ENCODE data around the gene CDT1.
"Not testable (repeated sequence)": the region's sequence is repeated elsewhere in the genome, so short reads cannot be mapped to it uniquely, and the experiment has no call there.

CDT1 gene

GRCh38 chr16:88768071-88768783 is 35.4 kb upstream of the CDT1 start:
- DNase-seq (ENCODE audit: low spot score): no peak

DNA sequence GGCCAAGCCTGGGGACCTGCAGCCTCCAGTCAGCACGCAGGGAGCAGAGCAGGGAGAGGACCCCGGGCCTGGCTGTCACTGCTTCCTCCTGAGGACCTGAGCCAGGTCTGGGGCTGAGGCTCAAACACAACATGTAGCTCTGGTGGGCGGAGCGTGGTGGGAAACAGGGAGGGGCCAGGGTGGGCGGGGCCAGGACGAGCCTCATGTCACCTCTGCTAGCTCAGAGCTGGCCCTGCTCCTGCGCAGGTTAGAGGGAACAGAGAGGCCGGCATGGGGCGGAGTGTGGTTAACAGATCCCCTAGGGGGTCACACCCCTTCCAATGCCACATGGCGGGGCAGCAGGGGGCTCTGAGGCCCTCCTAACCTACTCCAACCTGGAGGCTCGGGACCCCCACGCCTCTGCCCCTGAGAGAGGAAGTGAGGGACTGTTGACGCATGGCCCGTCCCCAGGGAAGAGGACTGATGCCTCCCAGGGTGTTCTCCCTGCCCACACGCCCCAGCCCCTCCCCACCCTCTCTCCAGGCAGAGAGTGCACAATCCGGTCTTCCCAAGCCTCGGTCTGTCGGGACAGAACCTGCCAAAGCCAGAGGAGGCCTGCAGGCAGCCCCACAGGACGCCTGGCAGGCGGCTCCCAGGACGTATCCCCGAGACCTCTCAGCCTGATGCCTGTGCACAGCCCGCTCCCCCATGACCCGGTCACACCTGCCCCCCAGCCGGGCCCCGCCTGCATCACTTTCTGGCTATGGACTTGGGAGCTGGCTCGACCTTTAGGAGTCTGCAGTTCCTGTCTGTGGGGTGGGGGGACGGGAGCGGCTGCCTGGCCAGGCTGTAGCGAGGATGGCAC is 33.8 kb upstream of the CDT1 start:
- DNase-seq (ENCODE audit: low spot score): peak; percentile 82

GRCh38 chr16:88770461-88771293 is 32.9 kb upstream of the CDT1 start:
- peak; percentile 72 for DNase-seq (ENCODE audit: low spot score)

GRCh38 chr16:88771294-88771772 is 32.3 kb upstream of the CDT1 start:
- no peak for DNase-seq (ENCODE audit: low spot score)

DNA sequence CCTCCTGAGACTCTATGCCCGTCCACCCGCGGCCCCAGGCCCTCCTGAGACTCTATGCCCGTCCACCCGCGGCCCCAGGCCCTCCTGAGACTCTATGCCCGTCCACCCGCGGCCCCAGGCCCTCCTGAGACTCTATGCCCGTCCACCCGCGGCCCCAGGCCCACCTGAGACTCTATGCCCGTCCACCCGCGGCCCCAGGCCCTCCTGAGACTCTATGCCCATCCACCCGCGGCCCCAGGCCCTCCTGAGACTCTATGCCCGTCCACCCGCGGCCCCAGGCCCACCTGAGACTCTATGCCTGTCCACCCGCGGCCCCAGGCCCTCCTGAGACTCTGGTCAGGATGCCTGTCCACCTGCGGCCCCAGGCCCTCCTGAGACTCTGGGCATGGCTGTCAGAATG is 31.8 kb upstream of the CDT1 start:
- DNase-seq (ENCODE audit: low spot score): not testable (repeated sequence)

- DNase-seq (ENCODE audit: low spot score): peak; percentile 86
Observed at GRCh38 chr16:88772871-88773811, 30.4 kb upstream of the CDT1 start.

DNA sequence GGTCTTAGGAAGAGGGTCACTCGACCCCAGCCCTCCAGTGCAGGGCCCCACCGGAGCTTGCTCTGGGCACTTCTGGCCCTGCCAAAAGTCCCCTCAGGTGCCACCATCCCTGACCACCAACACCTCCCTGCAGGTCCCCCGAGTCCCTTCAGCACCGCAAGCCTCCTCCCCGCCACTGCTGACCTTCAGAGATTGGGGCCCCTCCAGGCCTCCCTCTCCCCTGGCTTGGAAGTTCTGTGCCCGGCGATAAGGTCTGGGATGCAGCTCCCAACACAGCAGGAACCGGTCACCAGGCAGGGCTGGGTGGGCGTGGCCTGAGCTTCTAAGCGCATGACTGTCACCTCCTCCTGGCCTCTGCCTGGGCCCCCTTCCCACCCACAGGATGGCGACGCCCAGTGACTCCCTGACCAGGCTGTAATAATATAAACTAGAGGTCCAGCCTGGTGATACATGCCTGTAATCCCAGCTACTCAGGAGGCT is 29.7 kb upstream of the CDT1 start:
- peak; percentile 44 for DNase-seq (ENCODE audit: low spot score)

DNA sequence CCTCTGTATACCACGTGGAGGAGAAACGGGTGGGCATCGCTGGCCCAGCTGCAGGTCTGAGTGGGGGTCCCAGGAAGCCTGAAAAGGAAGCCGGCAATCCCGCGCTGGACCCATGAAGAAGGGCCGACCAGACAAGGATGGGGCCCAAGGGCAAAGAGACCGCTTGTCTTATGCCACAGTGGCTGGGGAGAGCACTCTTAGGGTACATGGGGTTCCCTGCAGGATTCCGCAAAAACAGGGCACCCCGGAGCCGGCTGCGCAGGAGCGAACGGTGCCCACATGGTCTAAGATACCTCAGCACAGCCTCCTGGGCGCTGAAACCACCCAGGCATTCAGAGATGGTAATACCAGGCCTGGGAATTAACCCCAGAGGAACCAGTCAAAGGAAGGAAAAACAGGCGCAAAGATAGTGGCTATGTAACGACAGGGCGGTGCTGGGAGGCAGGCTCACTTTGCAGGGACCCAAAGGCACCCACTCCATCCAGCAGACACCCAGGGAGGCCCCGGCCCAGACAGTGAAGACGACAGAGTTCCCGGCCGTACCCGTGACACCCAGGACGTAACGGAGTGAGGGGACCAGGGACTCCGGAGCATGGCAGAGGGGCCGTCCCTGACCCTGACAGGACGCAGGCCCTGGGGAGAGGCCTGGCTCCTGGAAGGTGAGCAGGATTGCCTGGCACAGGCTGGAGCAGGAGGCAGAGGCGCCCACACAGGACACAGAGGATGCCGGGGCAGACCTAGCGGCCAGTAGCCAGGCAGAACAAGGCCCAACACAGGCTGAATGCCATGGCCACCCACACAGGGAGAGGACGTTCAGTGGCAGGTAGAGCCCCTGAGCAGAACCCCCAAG is 28.8 kb upstream of the CDT1 start:
- no peak for DNase-seq (ENCODE audit: low spot score)

DNA sequence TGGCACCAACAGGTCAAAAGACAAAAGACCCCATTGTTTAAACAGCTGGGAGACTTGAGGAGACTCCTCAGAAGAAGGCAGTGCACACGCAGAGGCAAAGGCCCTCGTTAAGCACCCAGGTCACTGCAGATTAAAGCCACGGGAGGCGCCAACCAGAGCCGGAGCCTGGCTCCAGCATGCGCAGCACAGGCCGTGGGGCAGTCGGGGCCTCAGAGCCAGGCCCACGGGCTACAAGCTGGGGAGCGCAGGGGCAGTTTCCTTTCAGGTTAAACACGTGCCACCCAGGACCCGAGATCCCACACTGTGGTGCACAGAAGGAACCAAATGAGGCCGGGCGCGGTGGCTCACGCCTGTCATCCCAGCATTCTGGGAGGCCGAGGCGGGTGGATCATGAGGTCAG is 27.8 kb upstream of the CDT1 start:
- no peak for DNase-seq (ENCODE audit: low spot score)

DNA sequence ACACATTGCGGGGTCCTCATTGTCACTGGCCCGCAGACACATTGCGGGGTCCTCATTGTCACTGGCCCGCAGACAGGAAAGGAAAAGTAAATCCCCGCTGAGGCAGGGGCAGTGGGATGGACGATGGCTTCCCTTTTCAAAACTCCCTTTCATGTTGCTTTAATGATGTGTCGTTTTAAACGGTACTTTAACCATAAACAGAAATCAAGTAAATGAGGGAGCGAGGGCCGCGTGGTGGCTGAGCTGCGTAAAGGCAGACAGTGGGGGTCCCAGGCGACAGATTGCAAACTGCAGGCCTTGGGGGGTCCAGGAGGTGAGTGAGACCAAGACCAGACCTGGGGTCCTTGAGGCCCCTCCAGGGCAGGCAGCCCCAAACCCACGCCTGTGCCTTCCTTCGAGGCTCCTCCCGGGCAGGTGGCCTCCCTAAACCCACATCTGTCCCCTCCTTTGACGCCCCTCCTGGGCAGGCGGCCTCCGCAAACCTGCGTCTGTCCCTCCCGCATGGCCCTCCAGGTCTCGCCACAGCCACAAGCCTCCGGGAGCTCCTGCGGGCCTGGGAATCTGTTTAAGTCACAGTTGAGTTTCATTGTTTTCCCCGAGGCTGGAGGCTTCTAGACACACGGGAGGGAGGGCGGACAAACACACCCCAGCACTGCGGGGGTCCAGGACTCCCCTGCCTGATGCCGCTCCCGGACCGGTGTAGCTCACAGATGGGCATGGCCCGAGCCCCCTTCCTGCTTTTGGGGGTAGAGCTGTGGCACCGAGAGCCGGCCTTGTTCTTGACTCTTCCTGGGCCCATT is 25.9 kb upstream of the CDT1 start:
- no peak for DNase-seq (ENCODE audit: low spot score)

- DNase-seq (ENCODE audit: low spot score): no peak
Observed at GRCh38 chr16:88778271-88778525, 25.4 kb upstream of the CDT1 start.

GRCh38 chr16:88778541-88779065 is 25.0 kb upstream of the CDT1 start:
- no peak for DNase-seq (ENCODE audit: low spot score)

DNA sequence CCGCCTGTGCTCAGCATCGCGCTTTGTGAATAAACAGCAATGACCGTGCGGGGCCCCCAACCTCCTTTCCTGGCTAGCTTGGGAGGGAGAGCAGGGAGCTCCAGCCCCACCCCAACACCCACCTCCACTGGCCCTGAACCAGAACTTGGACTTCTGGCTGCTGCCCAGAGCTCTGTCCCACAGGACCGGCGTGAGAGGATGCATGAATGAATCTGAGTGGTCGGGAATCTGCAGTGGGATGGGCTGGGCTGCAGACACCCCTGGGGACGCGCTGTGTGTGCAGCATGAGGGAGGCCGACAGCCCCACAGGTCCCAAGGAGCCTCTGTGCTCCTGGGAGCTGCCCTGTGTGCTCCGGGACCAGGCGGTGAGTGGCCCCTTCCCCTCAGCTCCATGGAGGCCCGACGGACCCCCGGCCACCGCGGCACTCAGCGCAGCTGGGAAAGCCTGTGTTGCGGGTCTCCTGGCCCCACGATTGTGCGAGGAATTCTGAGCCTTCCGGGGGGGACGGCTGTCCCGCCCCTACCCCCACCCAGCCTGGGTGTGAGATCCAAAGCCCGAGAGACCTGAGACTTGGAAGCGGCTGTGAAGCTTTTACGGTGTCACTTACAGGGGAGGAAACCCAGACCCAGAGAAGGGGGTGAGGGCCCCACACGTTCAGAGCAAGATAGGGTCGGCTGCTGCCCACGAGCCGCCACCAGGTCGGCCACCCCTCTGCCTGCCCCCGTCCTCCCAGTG is 24.0 kb upstream of the CDT1 start:
- DNase-seq (ENCODE audit: low spot score): no peak

DNA sequence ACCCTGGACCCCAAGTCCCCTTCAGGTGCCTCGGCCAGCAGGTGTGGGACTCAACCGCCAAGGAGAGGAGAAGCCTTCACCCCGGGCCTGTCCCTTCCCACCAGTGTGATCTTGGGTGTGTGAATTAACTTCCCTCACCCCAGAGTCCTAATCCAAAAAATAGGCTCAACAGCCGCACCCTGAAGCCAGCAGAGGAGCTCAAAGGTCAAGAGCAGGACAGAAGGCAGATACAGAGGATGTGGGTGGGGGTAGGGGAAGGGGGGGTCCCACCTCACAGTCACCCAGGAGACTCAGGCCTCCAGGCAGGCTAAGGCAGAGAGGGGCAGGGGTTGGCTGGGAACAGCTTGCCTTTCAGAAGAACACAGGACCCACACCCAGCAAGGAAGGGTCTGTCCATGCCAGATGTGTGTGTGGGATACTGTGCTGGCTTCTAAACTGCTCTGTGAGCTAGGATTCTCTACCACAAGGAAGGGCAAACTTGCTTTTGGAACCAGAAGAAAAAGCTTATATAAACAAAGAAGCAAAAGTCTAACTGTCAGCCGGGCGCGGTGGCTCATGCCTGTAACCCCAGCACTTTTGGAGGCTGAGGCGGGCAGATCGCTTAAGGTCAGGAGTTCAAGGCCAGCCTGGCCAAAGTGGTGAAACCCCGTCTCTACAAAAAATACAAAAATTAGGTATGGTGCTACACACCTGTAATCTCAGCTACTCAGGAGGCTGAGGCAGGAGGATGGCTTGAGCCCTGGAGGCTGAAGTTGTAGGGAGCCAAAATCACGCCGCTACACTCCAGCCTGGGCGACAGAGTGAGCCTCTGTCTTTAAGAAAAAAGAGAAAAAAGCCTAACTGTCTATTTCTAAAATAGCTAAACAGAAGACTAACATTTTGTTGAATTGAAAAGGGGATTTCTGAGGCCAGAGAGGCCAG is 23.2 kb upstream of the CDT1 start:
- DNase-seq (ENCODE audit: low spot score): no peak

GRCh38 chr16:88781140-88782077 is 22.2 kb upstream of the CDT1 start:
- DNase-seq (ENCODE audit: low spot score): no peak

Measured in cerebellar cortex (tissue), 1 donor.